HUES64 (cell line): ENCODE measurements around the gene TTC23L.
"Not testable (repeated sequence)": the region's sequence is repeated elsewhere in the genome, so short reads cannot be mapped to it uniquely, and the experiment has no call there.

Source experiments
- H3K27ac ChIP-seq: 2 replicates; pipeline ENCODE4 v1.7.0; 2013; ENCODE audit warnings: low read depth, low read length, inconsistent platforms
- H3K27me3 ChIP-seq: 2 replicates; pipeline ENCODE4 v1.6.1; 2013; ENCODE audit warnings: mild to moderate bottlenecking, low read length; ENCODE audit not compliant: insufficient read depth
- H3K36me3 ChIP-seq: 2 replicates; pipeline ENCODE4 v1.6.1; 2013; ENCODE audit warnings: mild to moderate bottlenecking, low read length; ENCODE audit not compliant: insufficient read depth
- H3K4me1 ChIP-seq: 2 replicates; pipeline ENCODE4 v1.6.1; 2013; ENCODE audit warnings: mild to moderate bottlenecking, low read length, moderate library complexity; ENCODE audit not compliant: insufficient read depth
- H3K4me3 ChIP-seq: 2 replicates; pipeline ENCODE4 v1.5.1; 2013; ENCODE audit warnings: mild to moderate bottlenecking, low read length, moderate library complexity
- H3K9ac ChIP-seq: 2 replicates; pipeline ENCODE4 v1.6.1; 2013; ENCODE audit warnings: mild to moderate bottlenecking, low read depth, low read length
- H3K9me3 ChIP-seq: 2 replicates; pipeline ENCODE4 v1.6.1; 2013; ENCODE audit warnings: low read depth, low read length; ENCODE audit not compliant: insufficient read depth
- WGBS: fragments of 150-250, 120-280 bp; methylation state at CpG from one replicate; pipeline ENCODE4 v1.1.7; 2013; ENCODE audit warnings: missing lambda C conversion rate; 5-methylcytosine and 5-hydroxymethylcytosine counted together

TTC23L gene

DNA sequence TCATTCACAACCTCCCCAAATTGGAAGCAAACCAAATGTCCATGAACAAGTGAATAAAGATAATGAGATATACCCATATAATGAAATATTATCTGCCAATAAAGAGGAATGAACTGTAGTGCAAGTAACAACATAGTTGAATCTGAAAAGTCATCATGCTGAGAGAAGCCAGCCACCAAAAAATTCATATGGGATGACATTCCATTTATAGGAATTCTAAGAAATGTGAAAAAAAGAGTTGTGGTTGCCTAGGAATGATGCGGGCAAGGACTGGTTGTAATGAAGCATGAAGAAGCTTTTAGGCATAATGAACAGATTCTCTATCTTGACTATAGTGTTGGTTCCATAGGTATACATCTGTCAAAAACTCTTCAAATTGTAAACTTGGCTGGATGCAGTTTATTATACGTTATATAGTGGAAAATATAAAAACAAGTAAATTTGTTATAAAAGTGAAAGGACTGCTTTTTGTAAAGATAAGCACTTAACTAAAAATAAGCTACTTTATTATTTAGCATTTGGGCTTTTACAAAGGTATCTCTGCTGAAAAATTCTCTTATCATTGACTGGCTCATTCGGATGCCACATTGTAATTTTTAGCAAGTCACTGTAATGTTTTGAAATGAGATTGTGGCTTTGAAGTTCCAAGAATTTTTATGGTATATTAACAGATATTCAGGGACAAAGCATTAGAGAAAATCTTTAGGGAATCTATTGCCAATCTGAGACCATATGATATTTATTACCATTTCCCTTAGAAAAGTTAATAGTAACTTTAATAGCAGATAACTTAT is 21.2 kb upstream of the TTC23L start:
- Histone ChIP-seq H3K4me1 (no peaks in the 10 kb centered on the region), H3K9ac (no peak overlapping the region), H3K36me3 (peaks cover 93% of the 10 kb centered on the region), H3K27me3 (no peaks in the 10 kb centered on the region), H3K27ac (no peak overlapping the region), H3K9me3 (no peaks in the 10 kb centered on the region), H3K4me3 (no peak overlapping the region)
- 97% methylated on average over 2 of the region's 3 CpGs for WGBS

DNA sequence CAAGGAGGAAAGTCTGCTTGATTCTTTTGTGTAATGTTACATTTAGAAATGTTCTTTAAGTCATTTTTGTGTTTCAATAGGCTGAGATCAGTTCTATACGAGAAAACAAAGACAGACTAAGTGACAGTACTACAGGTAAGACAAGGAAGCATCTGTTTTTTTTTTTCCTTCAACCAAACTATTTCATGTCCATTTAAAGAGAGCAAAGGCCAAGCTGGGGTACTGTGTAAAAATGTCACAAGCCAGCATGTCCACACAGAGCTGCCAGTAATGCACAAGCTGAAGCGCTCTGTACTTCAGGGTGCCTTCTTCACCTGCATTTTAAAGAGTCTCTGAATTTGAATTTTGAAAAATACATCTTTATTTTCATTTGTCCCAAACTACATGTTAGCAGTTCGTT is 20.2 kb upstream of the TTC23L start:
- no peak overlapping the region for H3K27ac ChIP-seq
- no peak overlapping the region for H3K4me3 ChIP-seq
- H3K9me3 ChIP-seq: no peaks in the 10 kb centered on the region
- H3K36me3 ChIP-seq: peaks cover 93% of the 10 kb centered on the region
- H3K4me1 ChIP-seq: no peaks in the 10 kb centered on the region
- no peak overlapping the region for H3K9ac ChIP-seq
- H3K27me3 ChIP-seq: no peaks in the 10 kb centered on the region
- 99% methylated on average over 3 of the region's 3 CpGs for WGBS

DNA sequence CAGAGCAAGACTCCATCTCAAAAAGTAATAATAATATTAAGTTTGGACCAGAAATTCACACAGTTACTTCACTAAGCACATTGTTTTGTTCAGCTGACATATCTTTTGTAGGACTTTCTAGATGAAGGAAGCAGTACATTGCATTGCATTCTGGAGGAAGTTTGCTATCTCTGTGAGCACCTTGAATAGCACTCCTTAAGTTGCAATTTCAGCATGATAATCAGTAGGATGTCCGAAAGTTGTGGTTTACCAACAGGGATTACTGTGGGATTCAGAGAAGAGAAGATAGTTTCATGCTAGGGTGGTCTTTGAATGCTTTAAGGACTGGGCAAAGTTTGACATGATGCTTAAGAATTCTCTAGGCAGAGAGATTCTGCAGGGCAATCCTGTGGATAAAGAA is 18.4 kb upstream of the TTC23L start:
- H3K27ac ChIP-seq: no peak overlapping the region
- peaks cover 91% of the 10 kb centered on the region for H3K36me3 ChIP-seq
- H3K4me1 ChIP-seq: no peaks in the 10 kb centered on the region
- H3K9ac ChIP-seq: no peak overlapping the region
- H3K27me3 ChIP-seq: no peaks in the 10 kb centered on the region
- WGBS: 96% methylated on average over 1 of the region's 1 CpG
- H3K4me3 ChIP-seq: no peak overlapping the region
- H3K9me3 ChIP-seq: no peaks in the 10 kb centered on the region

DNA sequence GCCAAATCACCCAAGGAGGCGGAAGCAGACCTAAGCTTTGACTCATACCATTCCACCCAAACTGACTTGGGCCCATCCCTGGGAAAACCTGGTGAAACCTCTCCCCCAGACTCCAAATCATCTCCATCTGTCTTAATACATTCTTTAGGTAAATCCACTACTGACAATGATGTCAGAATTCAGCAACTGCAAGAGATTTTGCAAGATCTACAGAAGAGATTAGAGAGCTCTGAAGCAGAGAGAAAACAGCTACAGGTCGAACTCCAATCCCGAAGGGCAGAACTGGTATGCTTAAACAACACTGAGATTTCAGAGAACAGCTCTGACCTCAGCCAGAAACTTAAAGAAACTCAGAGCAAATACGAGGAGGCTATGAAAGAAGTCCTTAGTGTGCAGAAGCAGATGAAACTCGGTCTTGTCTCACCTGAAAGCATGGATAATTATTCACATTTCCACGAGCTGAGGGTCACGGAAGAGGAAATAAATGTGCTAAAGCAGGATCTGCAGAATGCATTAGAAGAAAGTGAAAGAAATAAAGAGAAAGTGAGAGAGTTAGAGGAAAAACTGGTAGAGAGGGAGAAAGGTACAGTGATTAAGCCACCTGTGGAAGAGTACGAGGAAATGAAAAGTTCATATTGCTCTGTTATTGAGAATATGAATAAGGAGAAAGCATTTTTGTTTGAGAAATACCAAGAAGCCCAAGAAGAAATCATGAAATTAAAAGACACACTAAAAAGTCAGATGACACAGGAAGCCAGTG is 15.8 kb upstream of the TTC23L start:
- Histone ChIP-seq H3K36me3 (peaks cover 93% of the 10 kb centered on the region), H3K27ac (no peak overlapping the region), H3K4me3 (no peak overlapping the region), H3K27me3 (no peaks in the 10 kb centered on the region), H3K9ac (no peak overlapping the region), H3K9me3 (no peaks in the 10 kb centered on the region), H3K4me1 (no peaks in the 10 kb centered on the region)
- 96% methylated on average over 8 of the region's 8 CpGs for WGBS

DNA sequence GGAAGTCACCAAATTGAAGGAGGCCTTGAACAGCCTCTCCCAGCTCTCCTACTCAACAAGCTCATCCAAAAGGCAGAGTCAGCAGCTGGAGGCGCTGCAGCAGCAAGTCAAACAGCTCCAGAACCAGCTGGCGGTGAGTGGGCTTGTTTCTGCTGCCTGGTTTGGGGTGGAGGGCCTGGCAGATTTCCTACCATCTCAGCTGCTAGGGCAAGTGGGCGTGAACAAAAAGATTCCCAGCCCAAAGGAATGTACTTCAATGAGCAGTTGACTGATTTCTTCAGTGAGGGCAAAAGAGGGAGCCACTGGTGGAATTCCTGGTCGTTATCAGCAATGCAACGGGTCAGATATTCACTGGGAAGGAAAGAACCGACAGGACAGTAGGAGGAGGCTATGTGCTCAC is 12.6 kb upstream of the TTC23L start:
- no peak overlapping the region for H3K4me3 ChIP-seq
- H3K27ac ChIP-seq: no peak overlapping the region
- no peaks in the 10 kb centered on the region for H3K4me1 ChIP-seq
- H3K36me3 ChIP-seq: peaks cover 95% of the 10 kb centered on the region
- H3K9me3 ChIP-seq: no peaks in the 10 kb centered on the region
- no peaks in the 10 kb centered on the region for H3K27me3 ChIP-seq
- 65% methylated on average over 6 of the region's 6 CpGs for WGBS
- no peak overlapping the region for H3K9ac ChIP-seq

DNA sequence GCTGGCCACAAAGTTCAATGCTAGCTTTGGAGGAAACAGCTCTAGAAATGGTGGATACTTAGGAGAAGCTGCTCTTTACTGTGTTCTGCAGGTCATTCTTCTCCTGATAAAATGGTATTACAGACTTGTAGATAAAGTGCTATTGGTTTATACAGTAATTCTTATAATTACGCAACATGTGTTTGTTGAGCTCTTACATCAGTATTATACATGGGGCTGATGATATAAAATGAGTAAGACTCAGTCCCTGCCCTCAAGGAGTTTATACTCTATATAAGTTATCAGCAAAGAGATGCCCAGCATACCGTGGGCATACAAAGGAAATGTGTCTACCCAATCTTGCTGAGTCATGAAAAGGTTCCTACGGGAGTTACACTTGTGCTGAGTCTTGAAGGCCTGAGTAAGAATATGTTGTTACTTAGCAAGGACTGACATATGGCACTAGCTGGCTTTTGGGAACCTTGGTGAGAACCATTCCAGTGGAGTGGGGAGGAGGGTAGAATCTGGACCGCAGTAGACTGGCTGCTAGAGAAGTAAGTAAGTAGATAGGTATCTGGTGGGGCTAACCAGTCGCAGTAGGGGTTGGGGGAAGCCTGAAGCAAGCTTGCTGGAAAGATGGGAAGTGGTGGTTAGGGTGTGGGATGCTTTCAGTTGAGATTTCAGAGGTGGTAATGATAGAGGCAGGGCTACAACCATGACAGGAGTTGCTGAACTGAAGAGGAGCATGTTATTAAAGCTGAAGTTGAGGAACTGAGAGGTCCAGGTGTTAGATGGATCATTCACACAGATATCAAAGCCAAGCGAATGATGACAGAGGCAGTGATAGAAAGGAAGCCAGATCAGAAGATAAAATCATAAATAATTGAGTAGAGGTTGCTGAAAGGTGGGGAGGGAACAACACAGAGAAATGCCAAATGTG is 11.1 kb upstream of the TTC23L start:
- peaks cover 97% of the 10 kb centered on the region for H3K36me3 ChIP-seq
- H3K9me3 ChIP-seq: no peaks in the 10 kb centered on the region
- no peak overlapping the region for H3K9ac ChIP-seq
- H3K27me3 ChIP-seq: no peaks in the 10 kb centered on the region
- H3K4me1 ChIP-seq: no peaks in the 10 kb centered on the region
- H3K27ac ChIP-seq: no peak overlapping the region
- 96% methylated on average over 6 of the region's 6 CpGs for WGBS
- H3K4me3 ChIP-seq: no peak overlapping the region

DNA sequence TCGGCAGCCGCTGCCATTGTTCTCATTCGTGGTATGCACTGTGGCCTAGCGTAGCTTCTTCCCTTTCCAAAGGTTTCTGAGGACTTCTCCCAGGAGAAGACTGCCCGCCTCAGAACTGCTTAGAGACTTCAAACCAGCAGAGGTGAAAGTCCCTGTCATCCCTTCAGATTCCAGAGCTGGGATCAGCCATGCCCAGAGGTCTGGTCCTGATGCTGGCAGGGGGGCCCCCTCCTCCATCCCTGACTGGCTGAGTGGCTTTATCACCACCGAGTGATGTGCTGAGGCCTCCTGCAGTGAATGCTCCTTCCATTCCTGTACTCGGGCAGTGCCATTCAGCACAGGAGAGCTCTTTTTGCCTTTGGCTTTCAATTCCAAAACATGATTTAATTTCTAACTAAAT is 8.1 kb upstream of the TTC23L start:
- H3K27ac ChIP-seq: not testable (repeated sequence)
- H3K36me3 ChIP-seq: peaks cover 80% of the 10 kb centered on the region
- WGBS: 86% methylated on average over 6 of the region's 7 CpGs

DNA sequence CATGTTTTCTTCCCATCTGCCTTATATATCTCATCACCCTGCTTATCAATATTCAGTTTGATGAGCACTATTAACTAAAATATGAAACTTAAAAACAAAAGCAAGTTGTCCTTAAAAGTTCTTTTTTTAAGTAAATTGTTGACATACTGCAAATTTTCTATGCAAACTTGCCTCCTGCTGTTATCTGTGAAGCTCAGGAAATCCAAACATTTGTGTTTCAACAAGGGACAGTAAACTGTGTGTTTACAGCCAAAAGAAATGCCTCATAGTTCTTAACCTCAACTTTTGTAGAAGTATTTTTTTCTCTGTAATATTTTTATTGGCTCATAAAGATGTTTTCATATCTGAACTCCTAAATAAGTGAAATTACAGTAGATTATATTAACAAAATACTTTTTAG is 7.7 kb upstream of the TTC23L start:
- no peak overlapping the region for H3K4me3 ChIP-seq
- peaks cover 4% of the 10 kb centered on the region; the same call in 1 of the 2 replicates for H3K4me1 ChIP-seq
- H3K27ac ChIP-seq: no peak overlapping the region
- H3K36me3 ChIP-seq: peaks cover 75% of the 10 kb centered on the region
- H3K9me3 ChIP-seq: no peaks in the 10 kb centered on the region
- H3K9ac ChIP-seq: no peak overlapping the region
- no peaks in the 10 kb centered on the region for H3K27me3 ChIP-seq

More for the DNA sequence above, 8.1 kb upstream of the TTC23L start:
- not testable (repeated sequence) for H3K4me3 ChIP-seq, H3K9ac ChIP-seq, H3K4me1 ChIP-seq, H3K9me3 ChIP-seq, H3K27me3 ChIP-seq

DNA sequence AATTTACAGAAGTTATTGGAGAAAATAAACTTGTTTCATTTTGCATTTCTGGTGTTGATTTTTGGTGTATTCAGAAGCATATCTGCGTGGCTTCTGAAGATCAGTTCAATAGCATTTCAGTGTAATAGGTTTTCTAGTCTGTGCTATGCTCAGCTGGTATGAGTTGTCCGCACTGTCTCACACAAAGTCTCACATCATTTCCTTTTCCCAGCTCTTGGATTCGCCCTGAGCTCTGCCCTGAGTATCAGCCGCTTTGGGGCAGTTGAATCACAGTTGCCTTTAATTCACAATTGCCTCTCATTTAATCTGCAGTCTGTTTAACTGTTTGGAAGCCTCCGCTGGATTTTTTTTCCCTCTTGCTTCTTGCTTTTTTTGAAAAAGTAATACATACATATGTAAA is 6.4 kb upstream of the TTC23L start:
- 89% methylated on average over 4 of the region's 5 CpGs for WGBS
- Histone ChIP-seq H3K4me1 (peaks cover 4% of the 10 kb centered on the region; the same call in 1 of the 2 replicates), H3K27ac (no peak overlapping the region), H3K36me3 (peaks cover 62% of the 10 kb centered on the region), H3K4me3 (no peak overlapping the region), H3K27me3 (no peaks in the 10 kb centered on the region), H3K9ac (no peak overlapping the region), H3K9me3 (no peaks in the 10 kb centered on the region)

DNA sequence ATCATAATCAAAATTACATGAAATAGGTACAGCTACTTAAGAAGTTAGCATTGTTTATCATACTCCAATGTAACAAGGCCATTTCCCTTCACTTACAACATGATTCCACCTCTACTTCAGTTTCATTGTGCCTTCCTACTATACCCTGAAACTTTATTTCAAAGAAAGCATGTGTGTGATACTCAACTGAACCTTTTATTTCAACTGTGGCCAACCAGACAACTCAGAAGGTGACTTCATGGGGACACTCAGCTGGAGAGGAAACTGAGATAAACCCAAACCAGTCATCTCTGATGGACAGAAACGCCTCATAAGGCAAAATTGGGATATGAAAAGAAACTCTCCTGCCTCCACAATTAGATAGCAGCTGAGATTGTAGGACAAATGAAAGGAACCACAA is 5.9 kb upstream of the TTC23L start:
- peaks cover 57% of the 10 kb centered on the region for H3K36me3 ChIP-seq
- H3K4me1 ChIP-seq: peaks cover 4% of the 10 kb centered on the region; the same call in 1 of the 2 replicates

More for the DNA sequence above, 5.9 kb upstream of the TTC23L start:
- no peaks in the 10 kb centered on the region for H3K9me3 ChIP-seq
- H3K4me3 ChIP-seq: no peak overlapping the region
- H3K9ac ChIP-seq: no peak overlapping the region
- no peak overlapping the region for H3K27ac ChIP-seq
- no peaks in the 10 kb centered on the region for H3K27me3 ChIP-seq
- no CpG with 5 or more reads among the region's 1 CpG for WGBS
